NCI-H1417 (cell line): Measurements from ENCODE around the gene XPNPEP2.

Experiments
- DNase-seq, 3 experiments: peaks; one replicate each; lab custom pipeline; 2025; lab: John Stamatoyannopoulos, UW

The XPNPEP2 gene

GRCh38 chrX:129749069-129749468 is 10.3 kb downstream of the XPNPEP2 start:
- no peak for DNase-seq

GRCh38 chrX:129750971-129751370 is 12.2 kb downstream of the XPNPEP2 start:
- no peak for DNase-seq

DNA sequence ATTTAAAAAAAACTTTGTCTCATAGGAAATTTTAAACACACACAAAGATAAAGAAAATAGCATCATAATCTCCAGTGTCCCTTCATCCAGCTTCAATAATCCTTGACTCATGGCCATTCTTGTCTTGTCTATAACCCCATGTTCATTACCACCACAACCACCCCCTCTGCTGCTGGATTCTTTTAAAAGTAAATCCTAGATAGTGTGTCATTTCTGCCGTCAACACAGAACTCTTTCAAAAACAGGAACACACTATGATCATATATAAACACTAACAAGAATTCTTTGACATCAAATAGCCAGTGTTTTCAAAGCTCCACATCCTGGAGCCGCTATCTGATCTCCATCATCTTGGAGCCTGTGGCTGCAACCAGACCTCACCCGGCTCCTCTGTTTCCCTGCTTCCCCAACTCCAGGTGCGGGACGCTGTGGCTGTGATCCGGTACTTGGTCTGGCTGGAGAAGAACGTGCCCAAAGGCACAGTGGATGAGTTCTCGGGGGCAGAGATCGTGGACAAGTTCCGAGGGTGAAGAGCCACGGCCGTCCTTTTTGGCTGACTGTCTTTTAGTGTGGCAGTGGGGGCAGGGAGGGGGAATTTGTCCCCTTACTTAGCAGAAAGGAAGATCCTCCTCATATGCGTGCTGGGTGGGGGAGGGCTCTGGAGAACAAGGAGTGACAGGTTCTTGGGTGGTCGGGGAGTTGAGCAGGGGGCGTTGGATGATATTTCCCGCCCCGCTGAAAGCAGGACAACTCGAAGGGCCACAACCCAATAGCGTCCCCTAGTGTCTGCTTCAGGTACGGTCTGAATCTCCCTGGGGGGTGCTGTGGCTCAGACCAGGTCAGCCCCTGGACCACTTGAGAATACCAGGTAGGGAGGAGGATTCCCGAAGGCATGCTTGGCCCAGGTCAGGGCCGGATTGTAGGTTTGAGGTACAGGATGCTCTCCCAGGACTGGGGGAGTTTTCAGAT is 15.6 kb downstream of the XPNPEP2 start:
- no peak for DNase-seq

DNA sequence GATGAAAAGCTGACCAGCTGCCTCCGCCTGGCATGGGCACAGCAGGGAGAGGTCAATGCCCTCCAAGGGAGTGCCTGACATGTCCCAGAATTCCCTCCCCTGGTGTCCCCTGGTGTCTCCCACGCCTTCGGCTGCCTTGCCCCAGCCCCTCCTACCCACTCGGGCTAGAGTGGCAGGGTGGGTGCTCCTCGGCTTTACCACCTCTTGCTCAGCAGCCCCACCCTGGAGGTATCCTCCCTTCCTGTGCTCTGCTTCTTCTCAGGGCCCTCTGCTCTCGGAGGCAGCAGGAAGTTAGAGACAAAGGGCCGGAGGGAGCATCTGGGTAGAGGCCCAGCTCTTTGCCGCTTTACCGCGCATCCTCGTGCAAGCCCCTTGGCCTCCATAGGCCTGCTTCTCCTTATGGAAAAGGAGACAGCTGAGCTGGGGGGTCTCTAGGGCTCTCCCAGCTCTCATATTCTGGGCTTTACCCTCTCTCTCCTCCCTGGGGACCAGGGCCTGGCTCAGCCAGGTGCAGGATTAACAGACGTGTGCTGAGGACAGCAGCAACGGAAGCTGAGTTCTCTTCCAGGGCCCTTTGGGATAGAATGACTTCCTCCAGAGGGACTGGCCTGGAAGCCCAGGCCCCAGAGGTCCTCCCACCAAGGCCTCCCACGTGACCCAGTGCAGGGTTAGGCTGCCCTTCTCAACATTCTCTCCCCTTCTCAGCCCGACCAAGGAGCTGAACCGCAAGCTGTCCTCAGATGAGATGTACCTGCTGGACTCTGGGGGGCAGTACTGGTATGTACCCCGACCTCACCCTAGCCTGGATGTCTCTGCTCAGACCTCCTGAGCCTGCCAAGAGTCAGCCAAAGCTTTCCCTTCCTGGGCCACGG is 17.2 kb downstream of the XPNPEP2 start:
- DNase-seq = no peak

- DNase-seq = no peak
Measured at GRCh38 chrX:129759576-129760061, 20.8 kb downstream of the XPNPEP2 start.

DNA sequence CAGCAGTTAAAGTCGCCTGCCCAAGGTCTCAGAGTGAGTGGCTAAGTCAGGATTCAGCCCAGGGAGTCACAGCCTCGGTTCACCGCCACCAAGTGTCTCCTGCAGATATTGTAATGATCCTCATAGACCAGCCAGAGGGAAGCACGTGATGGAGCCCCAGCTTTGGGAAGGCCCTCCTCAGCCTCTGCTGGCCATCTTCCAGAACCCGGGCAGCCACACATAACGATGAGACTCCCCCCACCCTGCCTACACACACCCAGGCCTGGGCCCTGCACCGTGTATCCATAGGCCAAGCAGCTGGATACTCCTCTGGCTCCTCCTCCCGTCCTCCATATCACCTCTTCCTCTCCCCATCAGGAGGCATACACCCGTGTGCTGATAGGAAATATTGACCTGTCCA is 21.4 kb downstream of the XPNPEP2 start:
- DNase-seq = no peak

DNA sequence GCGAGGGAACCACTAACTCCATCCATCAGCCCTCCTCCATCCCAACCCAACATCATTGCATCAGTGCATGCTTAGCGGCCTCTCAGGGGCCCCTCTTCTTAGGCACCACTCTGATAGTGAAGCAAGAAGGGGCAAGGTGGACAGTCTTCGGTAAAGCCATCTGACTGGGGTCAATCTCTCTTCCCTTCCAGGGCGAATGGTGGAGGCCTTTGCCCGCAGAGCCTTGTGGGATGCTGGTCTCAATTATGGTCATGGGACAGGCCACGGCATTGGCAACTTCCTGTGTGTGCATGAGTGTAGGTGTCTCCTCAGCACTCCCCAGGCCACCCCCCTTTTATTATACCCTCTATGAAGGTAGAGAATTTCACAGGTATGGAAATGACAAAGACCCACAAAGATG is 22.2 kb downstream of the XPNPEP2 start:
- no peak for DNase-seq

GRCh38 chrX:129761596-129761995 is 22.8 kb downstream of the XPNPEP2 start:
- DNase-seq = no peak

DNA sequence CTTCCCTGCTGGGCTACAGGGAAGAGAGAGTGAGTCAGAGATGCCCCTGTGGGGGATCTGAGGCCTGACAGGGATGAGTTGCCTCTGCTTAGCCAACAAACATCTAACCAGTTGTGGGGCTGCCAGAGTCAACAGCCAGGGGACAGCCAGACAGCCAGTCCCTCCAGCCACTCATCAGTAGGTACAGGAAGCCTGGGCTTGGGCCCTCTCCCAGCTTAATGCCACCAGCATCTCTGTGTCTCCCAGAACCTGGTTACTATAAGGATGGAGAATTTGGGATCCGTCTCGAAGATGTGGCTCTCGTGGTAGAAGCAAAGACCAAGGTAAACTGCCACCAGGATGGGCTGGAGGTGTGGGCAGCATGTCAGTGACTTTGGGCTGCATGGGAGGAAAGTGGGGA is 23.7 kb downstream of the XPNPEP2 start:
- DNase-seq = no peak

DNA sequence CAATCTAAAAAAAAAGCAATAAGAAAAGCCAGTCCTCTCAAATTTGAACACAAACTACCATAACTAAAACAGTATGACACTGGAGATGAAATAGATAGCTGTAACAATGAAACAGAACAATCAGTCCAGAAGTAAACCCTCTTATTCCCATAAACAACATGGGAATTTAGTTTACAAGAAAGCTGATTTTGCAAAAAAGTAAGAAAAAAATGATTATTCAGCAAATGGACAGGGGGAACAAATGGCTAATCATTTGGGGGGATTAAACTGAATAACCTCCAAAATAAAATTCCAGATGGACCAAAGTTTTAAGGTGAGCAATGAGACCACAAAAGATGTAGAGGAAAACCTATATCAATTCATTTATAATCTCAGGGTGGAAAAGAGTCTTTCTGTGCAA is 24.9 kb downstream of the XPNPEP2 start:
- no peak for DNase-seq

DNA sequence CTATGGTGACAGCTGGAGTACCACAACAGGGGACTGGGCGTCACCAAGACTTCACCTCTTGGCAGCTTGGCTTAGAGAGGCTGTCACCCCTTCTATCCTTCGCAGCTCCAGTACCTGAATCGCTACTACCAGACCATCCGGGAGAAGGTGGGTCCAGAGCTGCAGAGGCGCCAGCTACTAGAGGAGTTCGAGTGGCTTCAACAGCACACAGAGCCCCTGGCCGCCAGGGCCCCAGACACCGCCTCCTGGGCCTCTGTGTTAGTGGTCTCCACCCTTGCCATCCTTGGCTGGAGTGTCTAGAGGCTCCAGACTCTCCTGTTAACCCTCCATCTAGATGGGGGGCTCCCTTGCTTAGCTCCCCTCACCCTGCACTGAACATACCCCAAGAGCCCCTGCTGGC is 29.4 kb downstream of the XPNPEP2 start:
- DNase-seq = no peak

DNA sequence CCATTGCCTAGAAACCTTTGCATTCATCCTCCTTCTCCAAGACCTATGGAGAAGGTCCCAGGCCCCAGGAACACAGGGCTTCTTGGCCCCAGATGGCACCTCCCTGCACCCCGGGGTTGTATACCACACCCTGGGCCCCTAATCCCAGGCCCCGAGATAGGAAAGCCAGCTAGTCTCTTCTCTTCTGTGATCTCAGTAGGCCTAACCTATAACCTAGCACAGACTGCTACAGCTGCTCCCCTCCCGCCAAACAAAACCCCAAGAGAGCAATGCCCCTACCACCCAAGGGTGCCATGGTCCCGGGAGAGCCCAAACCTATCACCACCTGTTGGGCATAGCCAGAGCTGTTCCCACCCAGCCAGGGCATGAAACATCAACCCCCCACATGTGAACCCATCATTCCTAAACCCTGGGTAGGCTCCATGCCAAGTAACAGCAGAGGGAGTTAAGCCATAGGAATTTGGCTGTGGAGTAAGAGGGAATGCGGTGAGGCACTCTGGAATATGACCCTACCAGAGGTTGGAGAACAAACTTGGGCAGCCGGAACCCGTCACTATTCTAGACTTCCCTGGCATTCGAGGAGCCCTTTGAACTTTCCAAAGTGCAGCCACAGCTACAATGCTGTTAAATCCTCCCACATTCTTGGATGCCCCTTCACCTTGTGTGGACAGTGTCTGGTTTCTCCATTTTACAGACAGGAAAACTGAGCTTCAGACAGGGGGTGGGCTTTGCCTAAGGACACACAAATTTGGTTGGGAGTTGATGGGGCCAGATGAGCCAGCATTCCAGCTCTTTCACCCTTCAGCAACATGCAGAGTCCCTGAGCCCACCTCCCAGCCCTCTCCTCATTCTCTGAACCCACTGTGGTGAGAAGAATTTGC is 30.0 kb downstream of the XPNPEP2 start:
- no peak for DNase-seq

DNA sequence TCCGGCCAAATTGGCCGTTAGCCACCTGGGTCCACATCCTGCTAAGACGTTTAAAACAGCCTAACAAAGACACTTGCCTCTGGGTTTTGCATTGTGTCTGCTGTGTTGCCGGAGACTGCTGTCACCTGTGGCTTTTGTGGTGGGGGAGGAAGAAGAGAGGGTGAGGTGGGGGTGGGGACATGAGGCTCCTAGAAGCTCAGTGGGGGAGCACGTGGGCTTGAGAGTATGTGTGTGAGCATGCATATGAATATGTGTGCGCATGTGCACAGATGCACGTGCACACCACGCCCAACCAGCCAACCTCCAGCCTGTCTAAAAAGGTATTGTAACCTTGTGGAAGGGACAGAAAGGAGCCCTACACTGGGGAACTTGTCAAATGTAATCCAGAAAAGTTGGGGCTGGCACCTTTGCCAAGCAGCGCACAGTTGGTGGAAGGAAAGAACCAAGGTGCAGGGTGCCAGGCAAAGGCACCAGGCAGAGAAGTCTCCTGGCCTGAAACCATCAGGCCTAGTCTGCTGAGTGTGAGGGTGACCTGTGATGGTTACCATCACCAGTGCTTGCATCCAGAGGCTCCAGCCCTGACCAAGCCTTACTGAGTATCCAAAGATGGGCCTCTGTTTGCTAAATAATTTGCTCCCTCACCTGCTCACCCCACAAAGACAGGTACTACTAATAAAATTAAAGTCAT is 30.8 kb downstream of the XPNPEP2 start:
- DNase-seq = no peak

- no peak for DNase-seq
Measured at GRCh38 chrX:129771266-129771995, 32.7 kb downstream of the XPNPEP2 start.

GRCh38 chrX:129772796-129773431 is 34.1 kb downstream of the XPNPEP2 start:
- DNase-seq = no peak

DNA sequence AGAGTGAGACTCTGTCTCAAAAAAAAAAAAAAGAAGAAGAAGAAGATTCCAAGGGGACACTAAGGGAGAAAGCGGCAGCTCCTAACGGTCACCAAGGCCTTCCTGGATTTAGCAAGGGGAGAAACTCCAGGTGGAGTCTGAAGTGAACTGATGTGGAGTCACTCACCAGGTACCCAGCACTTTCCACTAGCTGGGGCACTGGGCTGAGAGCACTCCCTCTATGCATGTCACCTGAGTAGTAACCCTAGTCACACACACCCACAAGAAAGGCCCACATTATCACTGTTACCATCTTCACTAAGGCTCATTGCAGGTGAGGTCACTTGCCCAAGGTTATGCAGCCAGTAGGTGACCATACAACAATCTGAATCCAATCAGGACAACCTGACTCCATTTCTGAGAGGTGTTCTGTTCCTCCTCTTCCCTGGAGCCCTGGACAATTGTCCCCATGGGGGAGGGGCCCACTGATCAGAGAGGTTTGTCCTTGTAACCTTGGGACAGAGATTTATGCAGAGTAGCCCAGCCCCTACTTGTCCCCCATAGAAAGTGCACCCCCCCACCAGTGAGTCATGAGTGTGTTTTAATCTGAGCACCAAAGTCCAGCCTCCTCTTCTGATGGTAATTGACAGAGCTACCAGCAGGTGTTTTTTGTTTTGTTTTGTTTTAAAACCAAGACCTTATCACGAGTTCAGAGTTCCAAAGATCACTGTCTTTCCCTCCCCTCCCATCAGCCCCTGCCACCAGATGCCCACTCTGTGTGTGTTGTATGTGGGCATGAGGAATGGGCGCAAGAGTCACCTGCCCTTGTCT is 35.1 kb downstream of the XPNPEP2 start:
- no peak for DNase-seq

GRCh38 chrX:129777218-129778030 is 38.6 kb downstream of the XPNPEP2 start:
- DNase-seq = no peak

- DNase-seq = no peak
Measured at GRCh38 chrX:129779086-129779672, 40.4 kb downstream of the XPNPEP2 start.
